ENCODE measurements around the gene XNDC1N. TPM values are rescaled to one million over a fixed set of nuclear protein-coding genes. Genes with fewer than 3 reads are reported as not detected.

Gene XNDC1N
- total and polyA plus RNA-seq, 2 of the 13 experiments (the other 11 are each of a cell fraction or from before 2014, with no cell fraction given) = 3.4 to 7.5 TPM

GRCh38 chr11:71948314-71949027, 20.1 kb upstream of the XNDC1N start (continued):
- TF ChIP-seq ZEB1 (IDR thresholded peaks at IDR 0.05; ENCODE audit: insufficient replicate concordance, low read depth) (peak; percentile 43), SSRP1 (CRISPR knock-in tag; IDR thresholded peaks at IDR 0.05) (no peak), HOXA5 (CRISPR knock-in tag; IDR thresholded peaks at IDR 0.05) (peak; percentile 66; the same call in 1 of the 2 replicates), ZNF362 (CRISPR knock-in tag; IDR thresholded peaks at IDR 0.05; ENCODE audit: borderline replicate concordance) (peak; percentile 99), ZNF281 (CRISPR knock-in tag; IDR thresholded peaks at IDR 0.05; ENCODE audit: borderline replicate concordance) (peak; percentile 50; the same call in 1 of the 2 replicates), ADNP (CRISPR knock-in tag; IDR thresholded peaks at IDR 0.05) (peak; percentile 75; the same call in 1 of the 2 replicates), HNRNPL (IDR thresholded peaks at IDR 0.05; ENCODE audit: low read depth, low read length) (0 out of 2 replicates have a peak, but pooled peaks have one; percentile 46), NRL (CRISPR knock-in tag; IDR thresholded peaks at IDR 0.05; ENCODE audit: borderline replicate concordance) (no peak), ARID4A (CRISPR knock-in tag; IDR thresholded peaks at IDR 0.05; ENCODE audit: borderline replicate concordance) (peak; percentile 60; the same call in 1 of the 2 replicates), ZNF543 (CRISPR knock-in tag; IDR thresholded peaks at IDR 0.05) (no peak), BORCS8-MEF2B (CRISPR knock-in tag; IDR thresholded peaks at IDR 0.05) (no peak), ZNF251 (CRISPR knock-in tag; IDR thresholded peaks at IDR 0.05) (no peak), HNF4G (IDR thresholded peaks at IDR 0.05; ENCODE audit: borderline replicate concordance, low read depth, low read length) (peak; percentile 91), HNF4G (CRISPR knock-in tag; IDR thresholded peaks at IDR 0.05; ENCODE audit: borderline replicate concordance, low read depth) (0 out of 2 replicates have a peak, but pooled peaks have one; percentile 38), THAP9 (CRISPR knock-in tag; IDR thresholded peaks at IDR 0.05; ENCODE audit: borderline replicate concordance) (no peak), PHF21A (CRISPR knock-in tag; IDR thresholded peaks at IDR 0.05) (peak; percentile 55; the same call in 1 of the 2 replicates), ZNF557 (CRISPR knock-in tag; IDR thresholded peaks at IDR 0.05) (no peak), NFRKB (IDR thresholded peaks at IDR 0.05) (no peak)
